CD4-positive, alpha-beta T cell (primary cell): ENCODE data around the gene GAREM2. TPM values are rescaled to one million over a fixed set of nuclear protein-coding genes. Genes with fewer than 3 reads are reported as not detected.

Experiments used
- ATAC-seq: fragments of 200-7000 bp; cut with Tn5 transposase; one replicate; pipeline ENCODE4 v1.10.0; 2022; ENCODE audit warnings: mild to moderate bottlenecking; ENCODE audit not compliant: poor library complexity
- CTCF ChIA-PET: fragments of 350-600 bp; sonication (Branson Sonifier 250); formaldehyde crosslinking; loops from one replicate; lab custom pipeline; 2021; ENCODE audit warnings: antibody characterized with exemption, inconsistent platforms; lab: Charles Lee
- POLR2A ChIA-PET: fragments of 350-600 bp; sonication (Branson Sonifier 250); formaldehyde crosslinking; loops from one replicate; lab custom pipeline; 2021; ENCODE audit warnings: antibody characterized with exemption, inconsistent platforms; lab: Charles Lee
- DNase-seq, 14 experiments: peaks; one replicate each; pipeline ENCODE4 v3.0.0-alpha.2; 2013 to 2020; ENCODE audit warnings: mixed read lengths in 2 of 14
- H3K27ac ChIP-seq, 2 donors: one replicate each; pipeline versions ENCODE4 v1.5.1 to v1.7.0; 2013; ENCODE audit warnings: low read length in 2 of 2, low read depth in 1 of 2, mild to moderate bottlenecking in 1 of 2
- H3K27me3 ChIP-seq, 2 experiments: 1 replicate in 1 of 2; 2 replicates in 1 of 2; pipeline versions ENCODE4 v1.6.1 to v1.7.0; 2013; ENCODE audit warnings: low read length in 2 of 2, control low read depth in 1 of 2, mild to moderate bottlenecking in 1 of 2, moderate library complexity in 1 of 2; ENCODE audit not compliant: insufficient read depth in 2 of 2, control insufficient read depth in 1 of 2
- H3K36me3 ChIP-seq: one replicate; pipeline ENCODE4 v1.6.1; 2013; ENCODE audit warnings: low read length, control low read depth; ENCODE audit not compliant: insufficient read depth
- H3K4me1 ChIP-seq: one replicate; pipeline ENCODE4 v1.6.1; 2013; ENCODE audit warnings: low read length, control low read depth; ENCODE audit not compliant: insufficient read depth
- H3K4me3 ChIP-seq: one replicate; pipeline ENCODE4 v1.5.1; 2013; ENCODE audit warnings: mild to moderate bottlenecking, low read length, moderate library complexity
- H3K9me3 ChIP-seq, 2 experiments: 1 replicate in 1 of 2; 2 replicates in 1 of 2; pipeline versions ENCODE4 v1.6.1 to v1.7.0; 2013; ENCODE audit warnings: low read length in 2 of 2, mild to moderate bottlenecking in 2 of 2, control low read depth in 1 of 2, moderate library complexity in 1 of 2; ENCODE audit not compliant: control insufficient read depth in 1 of 2, insufficient read depth in 1 of 2
- H3K27ac Mint-ChIP-seq: one replicate; pipeline ENCODE4 v1.8.0; 2020; ENCODE audit warnings: mixed read lengths
- H3K27me3 Mint-ChIP-seq: one replicate; pipeline ENCODE4 v1.8.0; 2021; ENCODE audit warnings: mixed read lengths
- H3K36me3 Mint-ChIP-seq: one replicate; pipeline ENCODE4 v1.8.0; 2021; ENCODE audit warnings: low read depth, mixed read lengths
- H3K4me1 Mint-ChIP-seq: one replicate; pipeline ENCODE4 v1.8.0; 2021; ENCODE audit warnings: low read depth, mixed read lengths
- H3K4me3 Mint-ChIP-seq: one replicate; pipeline ENCODE4 v1.8.0; 2020; ENCODE audit warnings: mild to moderate bottlenecking, mixed read lengths
- H3K9me3 Mint-ChIP-seq: one replicate; pipeline ENCODE4 v1.8.0; 2020; ENCODE audit warnings: mixed read lengths
- CTCF ChIP-seq: fragments of 200-600 bp; IDR thresholded peaks from one replicate; pipeline ENCODE4 v1.8.0; 2022; ENCODE audit warnings: antibody characterized with exemption, mild to moderate bottlenecking
- intact Hi-C, 2 experiments: fragments of 100-400 bp; cut with DNase I in 1 of 2; cut with micrococcal nuclease in 1 of 2; formaldehyde crosslinking; loops; one replicate each; pipeline versions ENCODE4 v1.15.1 to v1.9.0; 2023 to 2025; cut with DNase I, micrococcal nuclease
- total RNA-seq, 174 experiments: library from RNA in 2 of 174; stranded (reverse) in 2 of 174; gene quantifications; one replicate each; pipeline ENCODE4 v1.2.3 and lab custom pipeline; 2021 to 2026

Gene GAREM2
- total RNA-seq, 2 experiments from 2014 or later = 4.3 to 7.3 TPM

GRCh38 chr2:26184121-26184520, 11.2 kb downstream of the GAREM2 start:
- intact Hi-C loops = loop anchor here in 1 of 2 experiments (5.0 to 10.0 kb wide), 3 partner anchors 307 to 1711 kb away; partner anchors contain the start of genes ASXL2, BABAM2, DTNB and RBKS
- POLR2A ChIA-PET = interaction anchor here (0.9 to 2.6 kb wide), 19 partner anchors 9 to 510 kb away, joined by 3 to 30 read pairs (median 6); partner anchors contain the start of genes ADGRF3, ASXL2, GAREM2 and HADHA
- ATAC-seq (no peak), DNase-seq (peak in 2 of 14 experiments; percentile 24 to 39)
- Histone ChIP-seq H3K27me3 (peaks cover 5 to 7% of the 10 kb centered on the region in 2 experiments), H3K36me3 (no peaks in the 10 kb centered on the region), H3K27ac (peak overlapping the region in 1 of 2 donors; percentile 24), H3K4me3 (peak overlapping the region; percentile 60), H3K9me3 (peaks cover 0 to 5% of the 10 kb centered on the region in 2 experiments), H3K4me1 (peaks cover 32% of the 10 kb centered on the region)
- Mint-ChIP-seq H3K27me3 (peaks cover 16% of the 10 kb centered on the region), H3K36me3 (peaks cover 2% of the 10 kb centered on the region), H3K4me1 (peaks cover 26% of the 10 kb centered on the region), H3K4me3 (peak overlapping the region; percentile 70), H3K9me3 (no peaks in the 10 kb centered on the region), H3K27ac (peak overlapping the region; percentile 62)
- CTCF ChIA-PET = interaction anchor here (0.7 to 1.8 kb wide), 17 partner anchors 8 to 511 kb away, joined by 3 to 13 read pairs (median 4); partner anchors contain the start of gene DTNB
- TF ChIP-seq CTCF = no peak

DNA sequence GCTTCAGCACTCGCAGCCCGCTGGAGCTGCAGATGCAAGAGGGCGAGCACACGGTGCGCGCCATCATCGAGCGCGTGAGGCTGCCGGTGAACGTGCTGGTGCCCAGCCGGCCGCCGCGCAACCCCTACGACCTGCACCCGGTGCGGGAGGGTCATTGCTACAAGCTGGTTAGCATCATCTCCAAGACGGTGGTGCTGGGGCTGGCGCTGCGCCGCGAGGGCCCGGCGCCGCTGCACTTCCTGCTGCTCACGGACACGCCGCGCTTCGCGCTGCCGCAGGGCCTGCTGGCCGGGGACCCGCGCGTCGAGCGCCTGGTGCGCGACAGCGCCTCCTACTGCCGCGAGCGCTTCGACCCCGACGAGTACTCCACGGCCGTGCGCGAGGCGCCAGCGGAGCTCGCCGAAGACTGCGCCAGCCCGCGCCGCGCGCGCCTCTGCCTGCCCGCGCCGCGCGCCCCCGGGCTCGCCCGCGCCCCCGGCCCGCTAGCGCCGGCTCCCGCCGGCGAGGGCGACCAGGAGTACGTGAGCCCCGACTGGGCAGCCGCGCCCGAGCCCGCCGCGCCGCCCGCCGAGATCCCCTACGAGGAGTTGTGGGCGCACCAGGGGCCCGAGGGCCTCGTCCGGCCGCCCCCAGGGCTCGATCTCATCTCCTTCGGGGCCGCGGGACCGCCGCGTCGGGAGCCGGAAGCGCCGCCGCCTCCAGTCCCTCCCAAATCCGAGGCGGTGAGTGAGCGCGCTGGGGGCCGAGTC, 11.8 kb downstream of the GAREM2 start:
- Histone ChIP-seq H3K36me3 (peaks cover under 1% of the 10 kb centered on the region), H3K27me3 (peaks cover 0 to 4% of the 10 kb centered on the region in 2 experiments), H3K9me3 (no peaks in the 10 kb centered on the region), H3K4me1 (peaks cover 26% of the 10 kb centered on the region), H3K27ac (peak overlapping the region in 1 of 2 donors; percentile 24), H3K4me3 (peak overlapping the region; percentile 60)
- peaks cover 13% of the 10 kb centered on the region for H3K27me3 Mint-ChIP-seq
- ChIA-PET CTCF (interaction anchor here (0.6 to 1.8 kb wide), 32 partner anchors 9 to 512 kb away, joined by 3 to 13 read pairs (median 4); partner anchors contain the start of genes ADGRF3, ASXL2, DTNB and GAREM2), POLR2A (interaction anchor here (0.5 to 2.6 kb wide), 23 partner anchors 8 to 511 kb away, joined by 3 to 30 read pairs (median 5); partner anchors contain the start of genes ADGRF3, ASXL2, GAREM2 and HADHA)
- peak; percentile 59 for TF ChIP-seq CTCF
- peak; percentile 99 for ATAC-seq
- peak; percentile 81 to 96 (median 86) for DNase-seq
- H3K9me3 Mint-ChIP-seq = no peaks in the 10 kb centered on the region
- intact Hi-C loops = loop anchor here in 1 of 2 experiments (5.0 to 10.0 kb wide), 5 partner anchors 58 to 1710 kb away; partner anchors contain the start of genes ASXL2, BABAM2, DTNB and HADHA
- peaks cover 8% of the 10 kb centered on the region for H3K36me3 Mint-ChIP-seq
- H3K4me3 Mint-ChIP-seq = peak overlapping the region; percentile 89
- peak overlapping the region; percentile 71 for H3K27ac Mint-ChIP-seq
- peaks cover 21% of the 10 kb centered on the region for H3K4me1 Mint-ChIP-seq

DNA sequence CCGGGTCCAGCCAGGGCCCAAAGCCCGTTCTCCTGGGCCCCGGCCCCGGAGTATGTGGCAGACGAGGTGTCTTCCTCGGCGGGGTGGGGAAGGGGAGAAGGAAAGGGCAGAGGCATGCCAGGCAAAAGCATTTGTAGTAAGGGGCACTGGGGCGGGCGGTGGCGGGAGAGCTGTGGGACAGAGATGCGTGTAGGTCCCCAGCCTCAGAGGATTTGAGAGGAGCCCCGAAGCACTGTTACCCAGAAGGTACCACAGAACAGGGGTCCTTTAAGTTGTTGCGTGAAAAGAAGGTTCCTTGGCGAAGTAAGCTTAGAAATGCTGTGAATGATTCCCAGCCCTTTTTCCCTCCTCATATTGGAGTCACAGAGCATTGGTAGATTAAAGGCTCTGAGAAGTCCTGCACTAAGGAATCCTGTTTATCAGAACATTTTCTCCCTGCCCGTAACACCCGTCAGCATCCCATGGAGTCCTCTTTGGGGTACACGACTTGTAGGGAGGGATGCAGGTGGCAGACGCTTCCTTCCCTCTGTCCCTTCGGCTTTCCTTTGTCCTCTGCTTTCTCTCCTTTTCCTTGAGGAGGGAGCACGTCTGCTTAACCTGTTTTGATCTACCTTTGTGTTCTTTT, 12.5 kb downstream of the GAREM2 start:
- Mint-ChIP-seq H3K36me3 (peaks cover 8% of the 10 kb centered on the region), H3K4me1 (peaks cover 21% of the 10 kb centered on the region), H3K4me3 (peak overlapping the region; percentile 89), H3K9me3 (no peaks in the 10 kb centered on the region), H3K27me3 (peaks cover 8% of the 10 kb centered on the region), H3K27ac (peak overlapping the region; percentile 71)
- DNase-seq (peak in 1 of 14 experiments; percentile 24), ATAC-seq (no peak)
- Histone ChIP-seq H3K9me3 (no peaks in the 10 kb centered on the region), H3K4me3 (peak overlapping the region; percentile 55), H3K27ac (no peak overlapping the region), H3K4me1 (peaks cover 26% of the 10 kb centered on the region), H3K27me3 (no peaks in the 10 kb centered on the region), H3K36me3 (peaks cover 5% of the 10 kb centered on the region)
- POLR2A ChIA-PET = interaction anchor here (0.5 to 2.6 kb wide), 20 partner anchors 10 to 511 kb away, joined by 3 to 30 read pairs (median 6); partner anchors contain the start of genes ADGRF3, ASXL2, GAREM2 and HADHA
- no peak for TF ChIP-seq CTCF
- intact Hi-C loops = loop anchor here in 1 of 2 experiments (5.0 to 10.0 kb wide), 4 partner anchors 57 to 1709 kb away; partner anchors contain the start of genes BABAM2, DTNB, HADHA and HADHB
- CTCF ChIA-PET = interaction anchor here (0.6 to 1.8 kb wide), 29 partner anchors 8 to 512 kb away, joined by 3 to 13 read pairs (median 4); partner anchors contain the start of genes ADGRF3, ASXL2, DTNB and GAREM2
